GM23338 (cell line): ENCODE measurements around the gene NPC1L1. TPM values are rescaled to one million over a fixed set of nuclear protein-coding genes. Genes with fewer than 3 reads are reported as not detected.
A peak's percentile ranks its signal among the peaks of the same experiment; 100 is the strongest.

Source experiments
- ATAC-seq: fragments of 200-7000 bp; cut with Tn5 transposase; 3 replicates; pipeline ENCODE4 v1.9.1; 2020
- DNase-seq: peaks from one replicate; pipeline ENCODE4 v3.0.0-alpha.2; 2015; ENCODE audit warnings: low spot score
- H2AFZ ChIP-seq: fragments of 200-600 bp; sonication (generic); 2 replicates; pipeline ENCODE4 v1.8.0; 2016; ENCODE audit warnings: antibody characterized with exemption, mild to moderate bottlenecking, moderate library complexity
- H3F3A ChIP-seq: fragments of 200-600 bp; sonication (generic); replicated peaks from 2 replicates; pipeline ENCODE4 v1.8.0; 2017; ENCODE audit warnings: antibody characterized with exemption, mixed run types, low read depth
- H3K27ac ChIP-seq: fragments of 200-600 bp; sonication (generic); 2 replicates; pipeline ENCODE4 v1.6.1; 2016; ENCODE audit warnings: low read depth
- H3K27me3 ChIP-seq: fragments of 200-600 bp; sonication (generic); 2 replicates; pipeline ENCODE4 v1.8.0; 2016; ENCODE audit warnings: mild to moderate bottlenecking, mixed run types, moderate library complexity; ENCODE audit not compliant: insufficient read depth
- H3K36me3 ChIP-seq: fragments of 200-600 bp; sonication (generic); 2 replicates; pipeline ENCODE4 v1.8.0; 2016; ENCODE audit warnings: mild to moderate bottlenecking; ENCODE audit not compliant: insufficient read depth
- H3K4me1 ChIP-seq: fragments of 200-600 bp; sonication (generic); 2 replicates; pipeline ENCODE4 v1.8.0; 2016; ENCODE audit warnings: mild to moderate bottlenecking, moderate library complexity; ENCODE audit not compliant: insufficient read depth
- H3K4me2 ChIP-seq: fragments of 200-600 bp; sonication (generic); 2 replicates; pipeline ENCODE4 v1.7.1; 2017; ENCODE audit warnings: mixed run types
- H3K4me3 ChIP-seq: fragments of 200-600 bp; sonication (generic); 2 replicates; pipeline ENCODE4 v1.6.1; 2016; ENCODE audit warnings: mixed run types
- H3K79me2 ChIP-seq: fragments of 200-600 bp; sonication (generic); replicated peaks from 2 replicates; pipeline ENCODE4 v1.8.0; 2017; ENCODE audit warnings: mild to moderate bottlenecking; ENCODE audit not compliant: insufficient read depth
- H3K9me2 ChIP-seq: fragments of 200-600 bp; sonication (generic); 2 replicates; pipeline ENCODE4 v1.8.0; 2017; ENCODE audit not compliant: insufficient read depth
- H4K20me1 ChIP-seq: fragments of 200-600 bp; sonication (generic); replicated peaks from 2 replicates; pipeline ENCODE4 v1.8.0; 2017; ENCODE audit warnings: mild to moderate bottlenecking; ENCODE audit not compliant: insufficient read depth
- H3K27ac Mint-ChIP-seq: 2 replicates; pipeline ENCODE4 v1.8.0; 2020; ENCODE audit warnings: inconsistent platforms, mild to moderate bottlenecking, moderate library complexity, mixed read lengths
- H3K27me3 Mint-ChIP-seq: 3 replicates; pipeline ENCODE4 v1.8.0; 2022; ENCODE audit warnings: low read depth, mild to moderate bottlenecking, moderate library complexity, mixed read lengths, inconsistent platforms; ENCODE audit not compliant: insufficient read depth, poor library complexity
- H3K36me3 Mint-ChIP-seq: 3 replicates; pipeline ENCODE4 v1.8.0; 2021; ENCODE audit warnings: low read depth, mild to moderate bottlenecking, inconsistent platforms, moderate library complexity, mixed read lengths
- H3K4me1 Mint-ChIP-seq: 3 replicates; pipeline ENCODE4 v1.8.0; 2020; ENCODE audit warnings: mild to moderate bottlenecking, inconsistent platforms, mixed read lengths
- H3K4me3 Mint-ChIP-seq: 3 replicates; pipeline ENCODE4 v1.8.0; 2021; ENCODE audit warnings: moderate library complexity, mild to moderate bottlenecking, inconsistent platforms, mixed read lengths
- H3K9me3 Mint-ChIP-seq: 3 replicates; pipeline ENCODE4 v1.8.0; 2020; ENCODE audit warnings: moderate library complexity, mild to moderate bottlenecking, inconsistent platforms, mixed read lengths
- CTCF ChIP-seq, 2 experiments: fragments of 200-600 bp in 1 of 2; sonication (generic) in 1 of 2; conservative IDR thresholded peaks; 2 replicates each; pipeline versions ENCODE4 v1.5.1 to v1.6.1; 2016 to 2017; ENCODE audit warnings: antibody characterized with exemption in 2 of 2, low read depth in 2 of 2, mild to moderate bottlenecking in 2 of 2, moderate library complexity in 1 of 2
- EZH2 ChIP-seq: fragments of 200-600 bp; sonication (generic); IDR thresholded peaks from one replicate; pipeline ENCODE4 v1.8.0; 2017; ENCODE audit warnings: antibody characterized with exemption, mild to moderate bottlenecking, low read depth; ENCODE audit not compliant: unreplicated experiment
- EZH2phosphoT487 ChIP-seq: fragments of 200-600 bp; sonication (generic); IDR thresholded peaks from one replicate; pipeline ENCODE4 v1.8.1; 2018; ENCODE audit warnings: antibody characterized with exemption; ENCODE audit not compliant: unreplicated experiment
- REST ChIP-seq: IDR thresholded peaks from one replicate; pipeline ENCODE4 v1.6.1; 2018; ENCODE audit warnings: antibody characterized with exemption; ENCODE audit not compliant: unreplicated experiment
- STAT1 ChIP-seq: IDR thresholded peaks from one replicate; pipeline ENCODE4 v1.6.1; 2016; ENCODE audit warnings: antibody characterized with exemption; ENCODE audit not compliant: unreplicated experiment
- ZNF114 ChIP-seq: fragments of 250-450 bp; sonication (Bioruptor Pico); IDR thresholded peaks from 2 replicates; pipeline ENCODE4 v1.5.0; 2020; ENCODE audit warnings: mild to moderate bottlenecking, moderate library complexity
- polyA plus RNA-seq: library from polyadenylated mRNA; unstranded; fragments of >200 nt; fragmentation: Nextera tagmentation; extraction: Ambion mirVana; gene quantifications from 2 replicates; pipeline ENCODE4 v1.2.1, GENCODE V29; 2016
- total RNA-seq: library from RNA; depleted of rRNA; stranded (reverse); fragments of >200 nt; shearing (Covaris generic); gene quantifications from 2 replicates; pipeline ENCODE4 v1.2.3, GENCODE V29; 2014

NPC1L1 gene
- total and polyA plus RNA-seq, 2 experiments from 2014 or later = 0.03 TPM; not detected in 1

- Histone ChIP-seq H3K9me2 (no peaks in the 10 kb centered on the region), H3K27me3 (no peaks in the 10 kb centered on the region), H3K36me3 (no peaks in the 10 kb centered on the region), H4K20me1 (no peaks in the 10 kb centered on the region), H3K79me2 (no peaks in the 10 kb centered on the region), H2AFZ (peak overlapping the region; percentile 90; the same call in 1 of the 2 replicates), H3K27ac (no peak overlapping the region), H3K4me2 (no peak overlapping the region), H3K4me3 (no peak overlapping the region), H3F3A (no peaks in the 10 kb centered on the region), H3K4me1 (no peaks in the 10 kb centered on the region)
- DNase-seq (no peak), ATAC-seq (no peak; the same call in 2 of the 3 replicates)
- H3K9me3 Mint-ChIP-seq = no peaks in the 10 kb centered on the region; the same call in 1 of the 3 replicates
- no peaks in the 10 kb centered on the region; the same call in 2 of the 3 replicates for H3K4me1 Mint-ChIP-seq
- H3K36me3 Mint-ChIP-seq = no peaks in the 10 kb centered on the region; the same call in 2 of the 3 replicates
- no peak for TF ChIP-seq EZH2phosphoT487
- no peak overlapping the region for H3K27ac Mint-ChIP-seq
- no peak overlapping the region for H3K4me3 Mint-ChIP-seq
- H3K27me3 Mint-ChIP-seq = peaks cover 15% of the 10 kb centered on the region
Observed at GRCh38 chr7:44533301-44534055, 7.7 kb downstream of the NPC1L1 start.

- Histone ChIP-seq H3K4me1 (no peaks in the 10 kb centered on the region), H4K20me1 (no peaks in the 10 kb centered on the region), H3K4me3 (no peak overlapping the region), H3K27ac (no peak overlapping the region), H3K9me2 (no peaks in the 10 kb centered on the region), H3K79me2 (no peaks in the 10 kb centered on the region), H3F3A (no peaks in the 10 kb centered on the region), H3K36me3 (no peaks in the 10 kb centered on the region), H2AFZ (no peak overlapping the region), H3K4me2 (no peak overlapping the region), H3K27me3 (no peaks in the 10 kb centered on the region)
- no peak overlapping the region for H3K27ac Mint-ChIP-seq
- no peaks in the 10 kb centered on the region; the same call in 2 of the 3 replicates for H3K36me3 Mint-ChIP-seq
- H3K4me1 Mint-ChIP-seq = no peaks in the 10 kb centered on the region; the same call in 2 of the 3 replicates
- H3K9me3 Mint-ChIP-seq = peaks cover 3% of the 10 kb centered on the region; the same call in 2 of the 3 replicates
- DNase-seq = no peak
- H3K4me3 Mint-ChIP-seq = no peak overlapping the region
- no peak for ATAC-seq
- peaks cover 10% of the 10 kb centered on the region for H3K27me3 Mint-ChIP-seq
- TF ChIP-seq CTCF (conservative IDR thresholded peaks at IDR 0.05; ENCODE audit: low read depth in 2 of 2) (no peak), STAT1 (no peak), REST (no peak), ZNF114 (no peak), EZH2phosphoT487 (no peak), EZH2 (no peak)
Observed at GRCh38 chr7:44531421-44532380, 9.4 kb downstream of the NPC1L1 start.
